GM19025 (cell line): Measurements from ENCODE around the gene ARHGEF10L.
"Not testable (repeated sequence)": the region's sequence is repeated elsewhere in the genome, so short reads cannot be mapped to it uniquely, and the experiment has no call there.

Experiments used
- ATAC-seq: cut with Tn5 transposase; IDR thresholded peaks from one replicate; pipeline ENCODE4 v1.9.1; 2021; ENCODE audit warnings: mild to moderate bottlenecking, low read depth, moderate library complexity; ENCODE audit not compliant: unreplicated experiment

The ARHGEF10L gene

GRCh38 chr1:17606826-17607440, 67.4 kb downstream of the ARHGEF10L start:
- no peak for ATAC-seq

GRCh38 chr1:17607644-17608581, 68.4 kb downstream of the ARHGEF10L start:
- no peak for ATAC-seq

GRCh38 chr1:17609529-17609928, 70.0 kb downstream of the ARHGEF10L start:
- no peak for ATAC-seq

GRCh38 chr1:17610085-17610484, 70.6 kb downstream of the ARHGEF10L start:
- ATAC-seq: no peak

GRCh38 chr1:17610713-17611112, 71.2 kb downstream of the ARHGEF10L start:
- no peak for ATAC-seq

GRCh38 chr1:17611991-17612390, 72.5 kb downstream of the ARHGEF10L start:
- ATAC-seq: no peak

GRCh38 chr1:17612831-17613230, 73.3 kb downstream of the ARHGEF10L start:
- no peak for ATAC-seq

GRCh38 chr1:17614586-17614985, 75.1 kb downstream of the ARHGEF10L start:
- no peak for ATAC-seq

GRCh38 chr1:17615157-17615556, 75.7 kb downstream of the ARHGEF10L start:
- ATAC-seq: no peak

- no peak for ATAC-seq
Observed at GRCh38 chr1:17615959-17616358, 76.5 kb downstream of the ARHGEF10L start.

- no peak for ATAC-seq
Observed at GRCh38 chr1:17616731-17617279, 77.3 kb downstream of the ARHGEF10L start.

GRCh38 chr1:17617787-17618557, 78.5 kb downstream of the ARHGEF10L start:
- ATAC-seq: no peak

GRCh38 chr1:17618558-17619247, 79.2 kb downstream of the ARHGEF10L start:
- ATAC-seq: no peak

- no peak for ATAC-seq
Observed at GRCh38 chr1:17620448-17620847, 81.0 kb downstream of the ARHGEF10L start.

GRCh38 chr1:17621691-17622090, 82.2 kb downstream of the ARHGEF10L start:
- no peak for ATAC-seq

- ATAC-seq: no peak
Observed at GRCh38 chr1:17622823-17623222, 83.3 kb downstream of the ARHGEF10L start.

- no peak for ATAC-seq
Observed at GRCh38 chr1:17624611-17625233, 85.2 kb downstream of the ARHGEF10L start.

GRCh38 chr1:17627239-17628052, 87.9 kb downstream of the ARHGEF10L start:
- ATAC-seq: no peak

- ATAC-seq: not testable (repeated sequence)
Observed at GRCh38 chr1:17629046-17629445, 89.5 kb downstream of the ARHGEF10L start.
